ENCODE results near the gene STXBP6. TPM values are rescaled to one million over a fixed set of nuclear protein-coding genes. Genes with fewer than 3 reads are reported as not detected.

STXBP6 gene
- total RNA-seq, 1 experiment from 2014 or later, result 0.27 TPM

DNA sequence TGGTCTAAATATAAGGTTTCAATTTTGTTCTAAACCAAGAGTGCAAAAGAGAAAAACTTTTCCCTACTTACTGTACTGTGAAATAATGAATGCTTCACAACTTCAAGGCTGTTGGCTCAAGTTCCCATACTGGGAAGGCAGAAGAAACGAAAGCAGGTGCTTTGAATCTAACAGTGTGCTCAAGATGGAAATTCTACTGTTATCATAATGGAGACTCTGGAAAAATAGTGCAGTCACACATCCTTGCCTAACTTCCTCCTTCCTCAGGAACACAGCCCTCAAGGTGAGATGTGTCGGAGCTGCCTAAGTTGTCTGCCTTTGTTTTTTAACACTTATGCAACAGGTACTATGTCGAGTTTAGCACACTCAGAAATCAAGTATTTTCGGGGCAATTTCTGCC is 131.1 kb downstream of the STXBP6 start (continued):
- TF ChIP-seq ZFX (IDR thresholded peaks at IDR 0.05) (no peak), ZNF274 (IDR thresholded peaks at IDR 0.05; ENCODE audit: low read depth, low read length) (no peak), EGR1 (IDR thresholded peaks at IDR 0.05; ENCODE audit: low read depth) (no peak), SRF (IDR thresholded peaks at IDR 0.05; ENCODE audit: low read depth) (no peak), POLR2AphosphoS5 (IDR thresholded peaks at IDR 0.05; ENCODE audit: low read depth, low read length) (no peak)
- TF ChIP-seq, protein P1, sequence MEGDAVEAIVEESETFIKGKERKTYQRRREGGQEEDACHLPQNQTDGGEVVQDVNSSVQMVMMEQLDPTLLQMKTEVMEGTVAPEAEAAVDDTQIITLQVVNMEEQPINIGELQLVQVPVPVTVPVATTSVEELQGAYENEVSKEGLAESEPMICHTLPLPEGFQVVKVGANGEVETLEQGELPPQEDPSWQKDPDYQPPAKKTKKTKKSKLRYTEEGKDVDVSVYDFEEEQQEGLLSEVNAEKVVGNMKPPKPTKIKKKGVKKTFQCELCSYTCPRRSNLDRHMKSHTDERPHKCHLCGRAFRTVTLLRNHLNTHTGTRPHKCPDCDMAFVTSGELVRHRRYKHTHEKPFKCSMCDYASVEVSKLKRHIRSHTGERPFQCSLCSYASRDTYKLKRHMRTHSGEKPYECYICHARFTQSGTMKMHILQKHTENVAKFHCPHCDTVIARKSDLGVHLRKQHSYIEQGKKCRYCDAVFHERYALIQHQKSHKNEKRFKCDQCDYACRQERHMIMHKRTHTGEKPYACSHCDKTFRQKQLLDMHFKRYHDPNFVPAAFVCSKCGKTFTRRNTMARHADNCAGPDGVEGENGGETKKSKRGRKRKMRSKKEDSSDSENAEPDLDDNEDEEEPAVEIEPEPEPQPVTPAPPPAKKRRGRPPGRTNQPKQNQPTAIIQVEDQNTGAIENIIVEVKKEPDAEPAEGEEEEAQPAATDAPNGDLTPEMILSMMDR (IDR thresholded peaks at IDR 0.05 in 2 of 3, conservative IDR thresholded peaks at IDR 0.05 in 1 of 3; ENCODE audit: borderline replicate concordance in 1 of 3, insufficient read depth in 1 of 3, low read depth in 2 of 3, low read length in 2 of 3), result no peak

DNA sequence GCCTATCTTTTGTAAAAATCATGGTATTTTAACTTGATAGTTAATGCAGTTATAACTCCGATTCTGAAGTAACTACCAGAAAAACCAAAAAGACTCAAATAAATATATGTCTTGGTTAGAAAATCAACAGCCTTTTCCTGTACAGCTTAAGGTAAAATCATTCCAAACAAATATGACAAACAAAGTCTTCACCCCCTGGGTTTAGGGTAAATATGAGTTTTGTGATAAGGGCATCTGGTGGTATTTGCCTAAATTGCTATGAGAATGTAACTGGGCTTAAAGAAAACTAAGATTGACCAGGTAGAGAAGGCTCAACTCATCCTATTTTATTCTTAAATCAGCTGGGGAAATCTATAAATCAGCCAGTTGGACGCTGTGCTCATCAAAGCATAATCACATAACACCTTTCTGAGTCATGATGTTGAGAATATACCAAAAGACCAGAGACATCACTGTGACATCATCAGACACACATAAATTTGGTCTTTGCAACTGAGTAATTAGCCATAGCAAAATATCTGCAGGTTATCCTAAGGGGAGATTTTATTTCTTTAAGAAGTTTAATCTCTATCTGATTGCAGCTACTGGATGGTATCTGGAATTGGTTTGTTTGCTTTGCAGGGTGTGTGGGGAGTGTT is 133.9 kb downstream of the STXBP6 start:
- CTCF ChIA-PET, result no interaction called here
- peaks cover 0 to 9% of the 10 kb centered on the region in 2 experiments; a peak in 2 of 4 replicates for H3K9me3 ChIP-seq (ENCODE audit: control insufficient read depth in 1 of 2, insufficient read depth in 1 of 2, low read depth in 1 of 2, low read length in 2 of 2)
- ATAC-seq, result no peak
- RAD21 ChIA-PET (ENCODE audit: low non-redundant PET in 1 of 2, low total read pairs in 2 of 2, uncharacterized antibody in 2 of 2, unreplicated experiment in 2 of 2), result no interaction called here
- no peaks in the 10 kb centered on the region for H3K79me2 ChIP-seq (ENCODE audit: insufficient read depth, low read length)
- H3K9me2 ChIP-seq (ENCODE audit: insufficient read depth), result no peaks in the 10 kb centered on the region
- no peak overlapping the region for H3K9ac ChIP-seq (ENCODE audit: low read length)
- H4K20me1 ChIP-seq (ENCODE audit: insufficient read depth), result no peaks in the 10 kb centered on the region
- intact Hi-C loops (cut with micrococcal nuclease), result no loop called here
- H3K27me3 ChIP-seq (ENCODE audit: insufficient read depth, low read length), result no peaks in the 10 kb centered on the region
- no peaks in the 10 kb centered on the region for H3K36me3 ChIP-seq (ENCODE audit: control insufficient read depth in 1 of 2, insufficient read depth in 2 of 2, low read length in 2 of 2)
- H3K4me2 ChIP-seq (ENCODE audit: low read length), result no peak overlapping the region
- no peak overlapping the region for H3K4me3 ChIP-seq (replicated peaks in 1 of 2; ENCODE audit: low read depth in 1 of 2, low read length in 2 of 2)
- no peak overlapping the region for H3K27ac ChIP-seq (ENCODE audit: low read depth, low read length)
- no TSS peak for BruUV-seq (replicated peaks)
- TF ChIP-seq, protein P2, sequence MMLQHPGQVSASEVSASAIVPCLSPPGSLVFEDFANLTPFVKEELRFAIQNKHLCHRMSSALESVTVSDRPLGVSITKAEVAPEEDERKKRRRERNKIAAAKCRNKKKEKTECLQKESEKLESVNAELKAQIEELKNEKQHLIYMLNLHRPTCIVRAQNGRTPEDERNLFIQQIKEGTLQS (IDR thresholded peaks at IDR 0.05), result no peak
- TF ChIP-seq, protein P1 (IDR thresholded peaks at IDR 0.05 in 2 of 3, conservative IDR thresholded peaks at IDR 0.05 in 1 of 3; ENCODE audit: borderline replicate concordance in 1 of 3, insufficient read depth in 1 of 3, low read depth in 2 of 3, low read length in 2 of 3), result no peak
- TF ChIP-seq EGR1 (IDR thresholded peaks at IDR 0.05; ENCODE audit: low read depth) (no peak), YY1 (IDR thresholded peaks at IDR 0.05; ENCODE audit: extremely low read depth, insufficient replicate concordance, low read depth, low read length) (no peak), FOSL1 (IDR thresholded peaks at IDR 0.05; ENCODE audit: low read depth) (no peak), CEBPB (IDR thresholded peaks at IDR 0.05; ENCODE audit: low read depth) (no peak)
- DNase-seq (ENCODE audit: low read depth, low spot score), result no peak
- POLR2A ChIA-PET, result no interaction called here
- no peaks in the 10 kb centered on the region for H3K4me1 ChIP-seq (ENCODE audit: control insufficient read depth in 1 of 2, insufficient read depth in 2 of 2, low read length in 2 of 2)
- no peak overlapping the region for H2AFZ ChIP-seq (ENCODE audit: low read depth, low read length, poor library complexity, severe bottlenecking)

Data from HCT116 (cell line).